ENCODE data around the gene CCDC6. TPM values are rescaled to one million over a fixed set of nuclear protein-coding genes. Genes with fewer than 3 reads are reported as not detected.

Gene CCDC6
- total RNA-seq, 1 donor from 2014 or later = 57.6 TPM

DNA sequence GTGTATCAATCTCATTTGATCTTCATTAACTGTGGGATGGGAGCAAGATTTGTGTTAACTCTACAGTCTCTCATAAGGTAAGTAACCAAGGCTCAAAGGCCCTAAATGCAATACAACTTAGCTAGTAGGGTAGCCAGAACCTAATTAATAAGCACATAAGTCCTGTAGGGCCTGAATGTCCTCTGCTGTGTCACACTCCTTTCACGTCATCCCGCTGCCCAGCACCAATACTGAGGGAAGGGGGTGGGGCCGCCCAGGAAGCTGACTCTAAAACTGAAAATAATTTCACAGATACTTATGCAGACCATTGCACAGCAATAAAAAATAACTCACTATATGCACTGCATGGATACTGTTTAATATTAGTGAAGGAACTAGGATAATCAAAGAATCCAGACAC is 13.7 kb downstream of the CCDC6 start:
- no peak for DNase-seq (ENCODE audit: low spot score, unreplicated experiment)
- Mint-ChIP-seq H3K36me3 (ENCODE audit: insufficient read depth) (peaks cover 3% of the 10 kb centered on the region), H3K4me1 (ENCODE audit: low read depth) (peaks cover 45% of the 10 kb centered on the region), H3K4me3 (ENCODE audit: low read depth) (no peak overlapping the region), H3K27me3 (no peaks in the 10 kb centered on the region), H3K27ac (no peak overlapping the region), H3K9me3 (ENCODE audit: low read depth) (no peaks in the 10 kb centered on the region)
- TF ChIP-seq CTCF (IDR thresholded peaks at IDR 0.05; ENCODE audit: unreplicated experiment) = no peak

GRCh38 chr10:59891936-59892335 is 14.4 kb downstream of the CCDC6 start:
- Mint-ChIP-seq H3K27me3 (no peaks in the 10 kb centered on the region), H3K9me3 (ENCODE audit: low read depth) (no peaks in the 10 kb centered on the region), H3K4me3 (ENCODE audit: low read depth) (no peak overlapping the region), H3K36me3 (ENCODE audit: insufficient read depth) (peaks cover 3% of the 10 kb centered on the region), H3K27ac (no peak overlapping the region), H3K4me1 (ENCODE audit: low read depth) (peaks cover 43% of the 10 kb centered on the region)
- TF ChIP-seq CTCF (IDR thresholded peaks at IDR 0.05; ENCODE audit: unreplicated experiment) = no peak
- DNase-seq (ENCODE audit: low spot score, unreplicated experiment) = no peak

DNA sequence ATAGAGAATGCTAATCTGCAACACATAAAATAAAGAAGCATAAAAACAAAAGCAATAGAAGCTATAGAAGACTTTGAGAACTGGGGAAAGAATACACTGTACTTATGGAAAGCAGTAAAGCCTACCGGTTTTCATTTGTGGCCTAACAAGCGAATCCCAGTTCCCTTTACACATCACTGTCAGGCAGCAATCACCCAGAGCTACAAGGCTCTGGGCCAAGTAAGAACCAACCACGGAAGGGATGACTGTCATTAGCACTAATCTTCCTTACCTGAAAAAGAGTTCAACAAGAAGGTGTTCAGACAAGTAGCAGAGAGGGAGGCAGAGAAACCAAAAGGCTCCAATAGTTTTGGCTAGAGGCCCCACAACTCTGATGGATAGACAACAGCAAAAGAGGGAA is 15.0 kb downstream of the CCDC6 start:
- H3K27ac Mint-ChIP-seq = no peak overlapping the region

DNA sequence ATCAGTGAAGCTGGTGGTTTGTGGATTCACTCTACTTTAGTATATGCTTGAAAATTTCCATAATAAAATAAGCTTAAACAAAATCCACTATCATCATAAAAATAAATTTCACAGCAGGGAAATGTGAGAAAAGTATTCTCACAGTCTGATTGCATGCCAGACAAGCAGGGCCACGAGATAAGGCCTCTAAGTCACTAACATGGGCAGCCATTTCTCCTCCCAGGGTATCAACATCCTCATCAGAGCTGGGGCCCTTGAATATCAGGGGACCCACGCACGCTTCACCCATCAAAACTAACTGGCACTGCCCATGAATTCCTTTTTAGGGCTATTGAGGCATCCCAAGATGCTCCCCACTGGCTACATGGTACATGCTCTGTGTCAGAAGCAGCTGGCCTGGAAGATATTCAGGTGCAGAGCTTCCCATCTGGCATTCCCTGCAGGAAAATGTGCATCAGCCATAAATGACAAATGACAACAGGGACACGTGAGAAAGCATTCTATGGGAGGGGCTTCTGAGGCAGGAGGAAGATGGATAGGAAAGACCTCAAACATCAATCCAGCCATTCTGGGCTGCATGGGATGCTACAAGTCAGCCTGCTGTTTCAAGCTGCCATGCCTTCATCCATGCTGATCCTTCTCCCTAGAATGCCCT is 17.4 kb downstream of the CCDC6 start:
- peaks cover 26% of the 10 kb centered on the region for H3K4me1 Mint-ChIP-seq (ENCODE audit: low read depth)
- TF ChIP-seq CTCF (IDR thresholded peaks at IDR 0.05; ENCODE audit: unreplicated experiment) = no peak
- DNase-seq (ENCODE audit: low spot score, unreplicated experiment) = no peak
- H3K9me3 Mint-ChIP-seq (ENCODE audit: low read depth) = no peaks in the 10 kb centered on the region
- no peak overlapping the region for H3K4me3 Mint-ChIP-seq (ENCODE audit: low read depth)
- no peak overlapping the region for H3K27ac Mint-ChIP-seq
- peaks cover 5% of the 10 kb centered on the region for H3K36me3 Mint-ChIP-seq (ENCODE audit: insufficient read depth)
- no peaks in the 10 kb centered on the region for H3K27me3 Mint-ChIP-seq

More for the DNA sequence above, 15.0 kb downstream of the CCDC6 start:
- no peak for TF ChIP-seq CTCF (IDR thresholded peaks at IDR 0.05; ENCODE audit: unreplicated experiment)
- H3K36me3 Mint-ChIP-seq (ENCODE audit: insufficient read depth) = peaks cover 3% of the 10 kb centered on the region
- H3K4me3 Mint-ChIP-seq (ENCODE audit: low read depth) = no peak overlapping the region
- no peaks in the 10 kb centered on the region for H3K27me3 Mint-ChIP-seq
- DNase-seq (ENCODE audit: low spot score, unreplicated experiment) = no peak
- peaks cover 43% of the 10 kb centered on the region for H3K4me1 Mint-ChIP-seq (ENCODE audit: low read depth)
- H3K9me3 Mint-ChIP-seq (ENCODE audit: low read depth) = no peaks in the 10 kb centered on the region

DNA sequence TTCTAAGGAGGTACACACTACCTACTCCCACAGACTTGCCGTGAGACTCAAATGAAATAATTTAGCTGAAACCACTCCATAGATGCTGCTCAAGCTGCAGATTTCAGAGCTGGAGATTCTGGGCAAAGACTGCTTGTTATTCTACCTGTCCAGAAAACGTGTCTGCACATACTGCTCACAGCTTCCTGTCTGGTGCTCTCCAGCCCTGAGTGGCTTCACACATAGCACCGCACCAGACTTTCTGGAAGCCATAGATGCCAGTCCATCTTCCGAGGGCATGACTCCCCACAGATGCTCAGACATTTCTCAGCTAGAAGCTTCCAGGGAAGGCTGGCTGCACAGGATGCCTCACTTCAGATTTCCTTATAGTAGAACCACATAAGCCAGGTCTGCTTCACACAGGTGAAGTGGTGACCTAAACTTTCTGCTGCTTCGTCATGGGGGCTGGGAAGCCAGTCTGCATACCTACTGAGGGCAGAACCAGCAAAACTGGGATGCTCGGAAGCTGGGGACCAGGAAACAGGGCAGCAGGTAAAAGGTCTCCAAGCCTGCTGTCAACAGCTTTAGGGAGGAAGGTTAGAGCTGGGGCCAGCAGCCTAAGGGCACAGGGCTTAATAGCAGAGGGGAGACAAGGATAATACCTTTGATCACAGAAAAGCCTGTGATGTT is 18.2 kb downstream of the CCDC6 start:
- no peak for TF ChIP-seq CTCF (IDR thresholded peaks at IDR 0.05; ENCODE audit: unreplicated experiment)
- Mint-ChIP-seq H3K36me3 (ENCODE audit: insufficient read depth) (peaks cover 5% of the 10 kb centered on the region), H3K9me3 (ENCODE audit: low read depth) (no peaks in the 10 kb centered on the region), H3K4me1 (ENCODE audit: low read depth) (peaks cover 22% of the 10 kb centered on the region), H3K27me3 (no peaks in the 10 kb centered on the region), H3K27ac (no peak overlapping the region), H3K4me3 (ENCODE audit: low read depth) (no peak overlapping the region)
- DNase-seq (ENCODE audit: low spot score, unreplicated experiment) = no peak

Measured in progenitor cell of endocrine pancreas (in vitro differentiated cells).